T-cell (primary cell): ENCODE measurements around the gene PLPP7. TPM values are rescaled to one million over a fixed set of nuclear protein-coding genes. Genes with fewer than 3 reads are reported as not detected.

Experiments used
- ATAC-seq, 4 experiments: fragments of 200-7000 bp in 3 of 4; fragments of 150-1000 bp in 1 of 4; cut with Tn5 transposase; replicated peaks in 1 of 4; 1 replicate in 3 of 4; 2 replicates in 1 of 4; pipeline ENCODE4 v1.10.0; 2021; ENCODE audit warnings: moderate library complexity in 3 of 4, mild to moderate bottlenecking in 2 of 4, moderate number of reproducible peaks in 1 of 4
- CTCF ChIA-PET, 2 donors: fragments of 300-600 bp; sonication (Branson Sonifier 250); formaldehyde crosslinking; loops; one replicate each; lab custom pipeline; 2022; ENCODE audit warnings: antibody characterized with exemption in 2 of 2; lab: Charles Lee
- POLR2A ChIA-PET, 2 donors: fragments of 300-600 bp; sonication (Branson Sonifier 250); formaldehyde crosslinking; loops; one replicate each; lab custom pipeline; 2022; ENCODE audit warnings: antibody characterized with exemption in 2 of 2; lab: Charles Lee
- DNase-seq, 35 experiments: peaks; one replicate each; pipeline versions ENCODE4 v3.0.0 to v3.0.0-alpha.2; 2013 to 2023
- H3K27ac ChIP-seq: one replicate; pipeline ENCODE4 v1.5.1; 2013; ENCODE audit warnings: low read length
- H3K27me3 ChIP-seq, 2 experiments: replicated peaks in 1 of 2; 1 replicate in 1 of 2; 2 replicates in 1 of 2; pipeline versions ENCODE4 v1.6.1 to v1.7.0; 2013; ENCODE audit warnings: low read length in 1 of 2, mixed read lengths in 1 of 2; ENCODE audit not compliant: control insufficient read depth in 2 of 2, insufficient read depth in 2 of 2; ENCODE audit errors: extremely low read depth in 1 of 2
- H3K36me3 ChIP-seq, 2 donors: 1 replicate in 1 of 2; 2 replicates in 1 of 2; pipeline versions ENCODE4 v1.6.1 to v1.7.0; 2013; ENCODE audit warnings: low read length in 1 of 2; ENCODE audit not compliant: control insufficient read depth in 2 of 2, insufficient read depth in 1 of 2; ENCODE audit errors: extremely low read depth in 1 of 2
- H3K4me1 ChIP-seq, 2 experiments: 1 replicate in 1 of 2; 2 replicates in 1 of 2; pipeline versions ENCODE4 v1.6.1 to v1.7.0; 2013; ENCODE audit warnings: low read length in 2 of 2, mixed read lengths in 1 of 2; ENCODE audit not compliant: insufficient read depth in 2 of 2, control insufficient read depth in 1 of 2; ENCODE audit errors: extremely low read depth in 1 of 2
- H3K4me3 ChIP-seq, 2 donors: 1 replicate in 1 of 2; 2 replicates in 1 of 2; pipeline versions ENCODE4 v1.5.1 to v1.7.0; 2013; ENCODE audit warnings: mild to moderate bottlenecking in 2 of 2, low read length in 1 of 2, moderate library complexity in 1 of 2; ENCODE audit not compliant: control insufficient read depth in 1 of 2; ENCODE audit errors: extremely low read depth in 1 of 2
- H3K9me3 ChIP-seq: 2 replicates; pipeline ENCODE4 v1.7.0; 2013
- H3K27ac Mint-ChIP-seq, 2 donors: one replicate each; pipeline ENCODE4 v1.8.0; 2020 to 2021; ENCODE audit warnings: mild to moderate bottlenecking in 2 of 2, mixed read lengths in 2 of 2
- H3K27me3 Mint-ChIP-seq, 2 donors: one replicate each; pipeline ENCODE4 v1.8.0; 2021 to 2022; ENCODE audit warnings: mixed read lengths in 2 of 2
- H3K36me3 Mint-ChIP-seq: one replicate; pipeline ENCODE4 v1.8.0; 2021; ENCODE audit warnings: mixed read lengths
- H3K4me1 Mint-ChIP-seq, 3 donors: one replicate each; pipeline ENCODE4 v1.8.0; 2020 to 2022; ENCODE audit warnings: mixed read lengths in 3 of 3, mild to moderate bottlenecking in 1 of 3
- H3K4me3 Mint-ChIP-seq, 3 donors: one replicate each; pipeline ENCODE4 v1.8.0; 2020 to 2022; ENCODE audit warnings: mild to moderate bottlenecking in 3 of 3, mixed read lengths in 3 of 3, moderate library complexity in 3 of 3
- H3K9me3 Mint-ChIP-seq, 3 donors: one replicate each; pipeline ENCODE4 v1.8.0; 2020 to 2022; ENCODE audit warnings: mixed read lengths in 3 of 3
- WGBS: methylation state at CpG from one replicate; pipeline ENCODE4 v1.1.5; 2013; ENCODE audit warnings: missing lambda C conversion rate; ENCODE audit not compliant: insufficient coverage; 5-methylcytosine and 5-hydroxymethylcytosine counted together
- total RNA-seq, 35 experiments: library from RNA in 6 of 35; stranded (reverse) in 6 of 35; fragments of 120-200 nt in 1 of 35; gene quantifications; one replicate each; pipeline versions ENCODE4 v1.2.1 to v1.2.4 and lab custom pipeline; 2013 to 2026

PLPP7 gene
- total RNA-seq, 5 donors from 2014 or later (not counting 1 experiment from before 2014, with no cell fraction given) = 0.13 to 0.58 (median 0.13) TPM; not detected in 2

GRCh38 chr9:131297903-131298302 is 8.4 kb downstream of the PLPP7 start:
- no peaks in the 10 kb centered on the region for H3K4me1 Mint-ChIP-seq
- DNase-seq = no peak
- no peaks in the 10 kb centered on the region for H3K9me3 Mint-ChIP-seq
- H3K4me3 Mint-ChIP-seq = no peak overlapping the region
- Histone ChIP-seq H3K4me1 (no peaks in the 10 kb centered on the region), H3K36me3 (no peaks in the 10 kb centered on the region), H3K27me3 (peaks cover 0 to 17% of the 10 kb centered on the region in 2 experiments), H3K9me3 (no peaks in the 10 kb centered on the region), H3K4me3 (no peak overlapping the region), H3K27ac (no peak overlapping the region)
- no peak overlapping the region for H3K27ac Mint-ChIP-seq
- no peaks in the 10 kb centered on the region for H3K27me3 Mint-ChIP-seq
- ChIA-PET POLR2A (no interaction called here), CTCF (interaction anchor here in 1 of 2 donors (0.7 kb wide), 1 partner anchor 135 kb away, joined by 6 read pairs; no protein-coding TSS in a partner anchor)
- WGBS = 81% methylated on average over 6 of the region's 11 CpGs
- H3K36me3 Mint-ChIP-seq = no peaks in the 10 kb centered on the region
- no peak for ATAC-seq

- no peaks in the 10 kb centered on the region for H3K36me3 Mint-ChIP-seq
- Histone ChIP-seq H3K36me3 (no peaks in the 10 kb centered on the region), H3K9me3 (no peaks in the 10 kb centered on the region), H3K27ac (no peak overlapping the region), H3K27me3 (peaks cover 0 to 17% of the 10 kb centered on the region in 2 experiments), H3K4me1 (no peaks in the 10 kb centered on the region), H3K4me3 (no peak overlapping the region)
- no peaks in the 10 kb centered on the region for H3K9me3 Mint-ChIP-seq
- ChIA-PET CTCF (no interaction called here), POLR2A (no interaction called here)
- no peak overlapping the region for H3K4me3 Mint-ChIP-seq
- H3K27me3 Mint-ChIP-seq = no peaks in the 10 kb centered on the region
- WGBS = 87% methylated on average over 5 of the region's 5 CpGs
- DNase-seq (no peak), ATAC-seq (no peak)
- no peaks in the 10 kb centered on the region for H3K4me1 Mint-ChIP-seq
- no peak overlapping the region for H3K27ac Mint-ChIP-seq
Observed at GRCh38 chr9:131298341-131298740, 8.8 kb downstream of the PLPP7 start.

GRCh38 chr9:131298816-131299215 is 9.3 kb downstream of the PLPP7 start:
- Mint-ChIP-seq H3K4me1 (no peaks in the 10 kb centered on the region), H3K9me3 (no peaks in the 10 kb centered on the region), H3K27ac (no peak overlapping the region), H3K27me3 (no peaks in the 10 kb centered on the region), H3K36me3 (no peaks in the 10 kb centered on the region), H3K4me3 (no peak overlapping the region)
- Histone ChIP-seq H3K4me3 (no peak overlapping the region), H3K36me3 (no peaks in the 10 kb centered on the region), H3K4me1 (no peaks in the 10 kb centered on the region), H3K9me3 (no peaks in the 10 kb centered on the region), H3K27ac (no peak overlapping the region), H3K27me3 (peaks cover 0 to 18% of the 10 kb centered on the region in 2 experiments)
- WGBS = 94% methylated on average over 7 of the region's 12 CpGs
- POLR2A ChIA-PET = no interaction called here
- DNase-seq (no peak), ATAC-seq (no peak)
- CTCF ChIA-PET = no interaction called here

GRCh38 chr9:131299346-131299960 is 9.9 kb downstream of the PLPP7 start:
- Histone ChIP-seq H3K36me3 (no peaks in the 10 kb centered on the region), H3K4me1 (no peaks in the 10 kb centered on the region), H3K27me3 (peaks cover 0 to 20% of the 10 kb centered on the region in 2 experiments), H3K27ac (no peak overlapping the region), H3K4me3 (no peak overlapping the region), H3K9me3 (no peaks in the 10 kb centered on the region)
- Mint-ChIP-seq H3K4me1 (no peaks in the 10 kb centered on the region), H3K9me3 (no peaks in the 10 kb centered on the region), H3K36me3 (no peaks in the 10 kb centered on the region), H3K4me3 (no peak overlapping the region), H3K27me3 (no peaks in the 10 kb centered on the region), H3K27ac (no peak overlapping the region)
- DNase-seq = no peak
- POLR2A ChIA-PET = no interaction called here
- 80% methylated on average over 16 of the region's 22 CpGs for WGBS
- CTCF ChIA-PET = no interaction called here
- ATAC-seq = no peak

GRCh38 chr9:131299961-131300347 is 10.4 kb downstream of the PLPP7 start:
- no peak overlapping the region for H3K4me3 Mint-ChIP-seq
- no peaks in the 10 kb centered on the region for H3K9me3 Mint-ChIP-seq
- Histone ChIP-seq H3K27ac (no peak overlapping the region), H3K9me3 (no peaks in the 10 kb centered on the region), H3K27me3 (peaks cover 0 to 20% of the 10 kb centered on the region in 2 experiments), H3K4me1 (no peaks in the 10 kb centered on the region), H3K4me3 (no peak overlapping the region), H3K36me3 (no peaks in the 10 kb centered on the region)
- POLR2A ChIA-PET = no interaction called here
- DNase-seq (no peak), ATAC-seq (no peak)
- no peaks in the 10 kb centered on the region for H3K27me3 Mint-ChIP-seq
- no peaks in the 10 kb centered on the region for H3K4me1 Mint-ChIP-seq
- no peak overlapping the region for H3K27ac Mint-ChIP-seq
- no peaks in the 10 kb centered on the region for H3K36me3 Mint-ChIP-seq
- WGBS = no CpG with 5 or more reads among the region's 5 CpGs
- CTCF ChIA-PET = no interaction called here

- Histone ChIP-seq H3K4me1 (no peaks in the 10 kb centered on the region), H3K4me3 (no peak overlapping the region), H3K9me3 (no peaks in the 10 kb centered on the region), H3K27ac (no peak overlapping the region), H3K36me3 (no peaks in the 10 kb centered on the region), H3K27me3 (peaks cover 0 to 20% of the 10 kb centered on the region in 2 experiments)
- Mint-ChIP-seq H3K9me3 (no peaks in the 10 kb centered on the region), H3K27me3 (no peaks in the 10 kb centered on the region), H3K27ac (no peak overlapping the region), H3K4me1 (no peaks in the 10 kb centered on the region), H3K36me3 (no peaks in the 10 kb centered on the region), H3K4me3 (no peak overlapping the region)
- ATAC-seq (no peak), DNase-seq (no peak)
- CTCF ChIA-PET = no interaction called here
- POLR2A ChIA-PET = interaction anchor here in 1 of 2 donors (0.7 kb wide), 1 partner anchor 1537 kb away, joined by 7 read pairs; no protein-coding TSS in a partner anchor
Observed at GRCh38 chr9:131300444-131300843, 10.9 kb downstream of the PLPP7 start.
